Thyroid gland (tissue), 4 donors: Measurements from ENCODE around the gene CASP10.

Experiments used
- POLR2A ChIP-seq, 2 donors: fragments of 450-650 bp; IDR thresholded peaks; one replicate each; pipeline ENCODE4 v1.6.1; 2017; ENCODE audit warnings: antibody characterized with exemption in 2 of 2, mild to moderate bottlenecking in 2 of 2, moderate library complexity in 1 of 2
- TF ChIP-seq, protein P1 (sequence below), 6 experiments: fragments of 200-600 bp in 3 of 6; fragments of 450-650 bp in 3 of 6; sonication (generic) in 3 of 6; IDR thresholded peaks; one replicate each; pipeline ENCODE4 v1.5.1; 2016 to 2019; ENCODE audit warnings: antibody characterized with exemption in 6 of 6, mild to moderate bottlenecking in 2 of 6, inconsistent platforms in 1 of 6, moderate library complexity in 1 of 6

DNA sequence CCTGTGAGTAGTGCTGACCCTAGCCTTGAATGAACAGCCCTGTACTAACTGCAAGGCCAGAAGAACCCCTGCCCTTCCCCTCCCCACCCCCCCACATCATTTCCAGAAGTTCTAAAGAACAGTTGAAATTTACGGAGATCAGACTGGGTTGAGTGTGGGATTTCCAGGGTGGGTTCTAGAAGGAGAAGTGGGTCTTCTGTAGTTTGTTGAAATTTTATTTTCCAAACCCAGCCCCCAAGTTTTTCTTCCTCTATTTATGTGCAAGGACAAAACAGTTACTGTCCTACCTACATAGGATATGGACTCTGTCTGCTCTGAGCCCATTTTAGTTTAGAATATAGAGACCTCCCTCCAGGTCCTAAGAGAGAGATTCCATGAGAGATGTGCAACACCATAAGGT, 26.3 kb upstream of the CASP10 start:
- TF ChIP-seq, protein P1, sequence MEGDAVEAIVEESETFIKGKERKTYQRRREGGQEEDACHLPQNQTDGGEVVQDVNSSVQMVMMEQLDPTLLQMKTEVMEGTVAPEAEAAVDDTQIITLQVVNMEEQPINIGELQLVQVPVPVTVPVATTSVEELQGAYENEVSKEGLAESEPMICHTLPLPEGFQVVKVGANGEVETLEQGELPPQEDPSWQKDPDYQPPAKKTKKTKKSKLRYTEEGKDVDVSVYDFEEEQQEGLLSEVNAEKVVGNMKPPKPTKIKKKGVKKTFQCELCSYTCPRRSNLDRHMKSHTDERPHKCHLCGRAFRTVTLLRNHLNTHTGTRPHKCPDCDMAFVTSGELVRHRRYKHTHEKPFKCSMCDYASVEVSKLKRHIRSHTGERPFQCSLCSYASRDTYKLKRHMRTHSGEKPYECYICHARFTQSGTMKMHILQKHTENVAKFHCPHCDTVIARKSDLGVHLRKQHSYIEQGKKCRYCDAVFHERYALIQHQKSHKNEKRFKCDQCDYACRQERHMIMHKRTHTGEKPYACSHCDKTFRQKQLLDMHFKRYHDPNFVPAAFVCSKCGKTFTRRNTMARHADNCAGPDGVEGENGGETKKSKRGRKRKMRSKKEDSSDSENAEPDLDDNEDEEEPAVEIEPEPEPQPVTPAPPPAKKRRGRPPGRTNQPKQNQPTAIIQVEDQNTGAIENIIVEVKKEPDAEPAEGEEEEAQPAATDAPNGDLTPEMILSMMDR (IDR thresholded peaks at IDR 0.05), result no peak
- no peak for TF ChIP-seq POLR2A (IDR thresholded peaks at IDR 0.05)
